GM18502 (cell line): ENCODE measurements around the gene SPO11.

Experiments
- ATAC-seq: cut with Tn5 transposase; IDR thresholded peaks from one replicate; pipeline ENCODE4 v1.9.1; 2021; ENCODE audit warnings: mild to moderate bottlenecking; ENCODE audit not compliant: unreplicated experiment, poor library complexity

Gene SPO11

GRCh38 chr20:57309544-57310115 is 20.0 kb upstream of the SPO11 start:
- no peak for ATAC-seq

DNA sequence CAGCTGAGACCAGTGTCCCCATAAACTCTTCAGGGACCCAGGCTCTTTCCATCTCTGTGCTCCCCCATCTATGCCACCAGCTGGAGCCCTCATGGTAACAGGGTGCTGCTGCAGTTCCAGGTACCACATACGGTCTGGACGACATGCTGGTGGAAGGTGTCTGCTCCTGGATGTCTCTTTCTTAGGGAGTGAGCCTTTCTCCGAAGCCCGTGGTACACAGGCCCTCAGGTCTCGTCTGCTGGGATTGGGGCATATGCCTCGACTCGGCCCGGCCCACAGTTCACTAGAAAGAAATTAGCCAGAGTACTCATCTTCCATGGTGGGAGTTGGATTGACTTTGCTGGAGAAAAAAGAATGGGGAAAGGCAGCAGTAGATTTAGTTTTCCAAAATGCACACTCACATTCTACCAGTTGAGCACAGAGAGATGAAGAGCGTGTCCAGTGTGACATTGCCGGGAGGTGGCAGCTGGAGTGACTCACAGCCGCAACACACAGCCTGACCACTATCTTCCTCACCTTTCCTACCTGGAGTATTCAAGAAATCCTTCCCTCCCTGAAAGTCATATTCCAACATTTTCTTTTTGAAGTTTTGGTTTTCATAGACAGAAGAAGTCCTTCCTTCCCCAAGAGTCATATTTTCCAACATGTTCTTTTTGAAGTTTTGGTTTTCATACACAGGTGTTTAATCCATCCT is 18.6 kb upstream of the SPO11 start:
- ATAC-seq, result no peak

DNA sequence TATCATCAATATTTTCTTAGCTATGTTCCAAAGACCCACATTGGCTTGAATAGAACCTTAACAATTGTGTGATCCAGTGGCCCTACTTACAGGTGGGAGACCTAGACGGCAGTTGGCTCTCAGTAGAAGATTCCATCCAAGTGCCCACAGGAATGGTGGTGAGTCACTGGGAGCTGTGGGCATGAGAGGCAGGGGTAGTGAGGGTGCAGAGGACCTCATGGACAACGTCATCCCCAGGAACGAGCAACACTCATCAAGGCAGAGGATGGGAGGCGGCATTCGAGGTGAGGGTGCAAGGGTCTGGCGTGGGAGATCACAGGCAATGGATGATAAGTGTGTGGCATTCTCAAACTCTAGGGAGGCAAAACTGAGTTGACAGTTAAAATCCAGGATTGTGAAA is 17.5 kb upstream of the SPO11 start:
- no peak for ATAC-seq

DNA sequence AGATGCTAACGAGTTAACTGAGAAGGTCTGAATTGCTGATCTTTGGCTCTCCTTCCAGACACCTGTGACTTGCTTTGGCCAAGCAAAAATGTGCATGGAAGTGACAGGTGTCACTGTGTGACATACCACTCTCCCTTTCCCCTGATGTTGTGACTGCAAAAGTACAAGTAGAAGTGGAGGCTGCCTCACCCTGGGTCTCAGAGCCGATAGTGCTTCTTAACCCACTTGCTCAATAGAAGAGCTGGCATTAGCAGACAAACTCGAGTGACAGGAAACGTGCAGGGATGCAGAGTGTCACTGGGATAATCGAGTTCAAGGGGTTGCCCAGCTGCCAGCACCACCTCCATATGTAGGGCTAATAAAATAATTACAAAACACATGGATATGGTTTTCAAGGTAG is 16.4 kb upstream of the SPO11 start:
- ATAC-seq, result no peak

DNA sequence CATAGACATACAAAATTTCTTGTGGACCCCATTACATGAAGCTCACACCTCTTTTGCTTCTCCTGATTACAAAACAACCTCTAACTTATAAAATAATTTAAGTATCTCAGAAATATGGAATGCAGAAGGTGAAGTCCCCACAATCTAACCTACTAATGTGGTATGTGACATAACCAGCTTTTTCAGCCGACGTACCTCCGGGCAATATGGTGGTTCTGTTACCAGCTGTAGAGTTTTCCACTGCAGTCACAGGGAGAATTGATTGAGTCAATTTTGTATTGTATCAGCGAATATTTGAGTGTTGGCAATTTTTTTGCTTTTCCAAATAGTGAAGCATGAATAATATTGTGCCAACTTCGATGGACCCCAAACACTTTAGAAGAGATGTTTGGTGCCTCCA is 15.7 kb upstream of the SPO11 start:
- ATAC-seq, result no peak

DNA sequence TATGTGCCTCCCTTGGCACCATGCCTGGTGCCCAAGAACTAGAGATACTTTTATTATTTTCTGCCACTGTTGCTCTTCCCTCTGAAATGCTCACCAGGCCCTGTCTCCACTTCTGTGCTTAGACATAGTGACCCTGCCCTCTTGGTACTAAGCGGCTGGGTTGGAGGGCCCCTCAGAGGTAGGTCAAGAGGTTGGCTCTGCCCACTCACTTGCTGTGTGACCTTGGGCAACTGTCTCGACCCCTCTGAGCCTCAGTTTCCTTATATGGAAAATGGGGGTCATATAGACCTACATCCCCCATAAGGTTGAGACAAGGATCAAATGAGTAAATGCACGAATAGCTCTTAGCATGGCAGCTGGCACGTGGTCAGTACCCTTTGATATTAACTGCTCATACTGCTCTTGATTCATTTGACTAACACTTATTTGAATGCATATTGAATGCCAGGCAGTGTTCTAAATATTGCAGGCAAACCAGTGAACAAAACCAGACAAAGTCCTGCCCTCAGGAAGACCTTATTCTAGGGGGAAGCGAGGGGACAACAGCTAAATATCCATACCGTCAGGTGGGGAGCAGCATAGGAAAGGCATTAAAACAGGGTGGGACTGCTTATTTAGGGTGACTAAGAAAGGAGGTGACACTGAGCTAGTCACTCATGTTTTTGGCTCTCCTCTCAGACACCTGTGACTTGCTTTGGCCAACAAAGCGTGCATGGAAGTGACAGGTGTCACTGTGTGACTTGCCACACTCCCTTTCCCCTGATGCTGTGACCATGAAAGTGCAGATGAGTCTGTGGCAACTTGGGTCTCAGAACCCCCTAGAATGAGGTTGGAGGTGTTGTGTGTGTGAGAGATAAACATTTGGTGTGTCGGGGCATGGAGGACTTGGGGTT is 14.3 kb upstream of the SPO11 start:
- no peak for ATAC-seq

DNA sequence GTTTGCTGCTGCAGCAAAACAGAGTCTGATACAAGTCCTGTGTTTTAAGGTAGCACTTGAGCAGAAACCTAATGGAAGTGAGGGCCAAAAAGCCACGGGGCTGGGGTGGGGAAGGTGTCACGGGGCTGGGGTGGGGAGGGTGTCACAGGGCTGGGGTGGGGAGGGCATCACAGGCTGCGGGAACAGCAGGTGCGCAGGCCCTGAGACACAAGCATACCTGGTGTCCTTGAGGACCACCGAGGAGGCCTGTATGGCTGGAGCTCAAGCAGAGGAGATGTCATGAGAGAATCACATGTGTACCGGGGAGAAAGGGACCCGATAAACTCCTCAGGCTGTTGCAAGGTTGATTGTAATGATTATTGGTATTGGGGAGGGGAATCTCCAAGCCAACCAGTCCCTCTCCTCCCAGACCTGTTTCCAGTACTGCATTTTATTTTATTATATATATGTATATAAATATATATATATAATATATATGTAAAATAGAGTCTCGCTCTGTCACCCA is 13.6 kb upstream of the SPO11 start:
- ATAC-seq, result no peak

GRCh38 chr20:57316795-57317201 is 12.8 kb upstream of the SPO11 start:
- no peak for ATAC-seq

- no peak for ATAC-seq
Measured at GRCh38 chr20:57317316-57317788, 12.3 kb upstream of the SPO11 start.

GRCh38 chr20:57317789-57318371 is 11.7 kb upstream of the SPO11 start:
- no peak for ATAC-seq

- no peak for ATAC-seq
Measured at GRCh38 chr20:57319584-57319983, 10.0 kb upstream of the SPO11 start.

DNA sequence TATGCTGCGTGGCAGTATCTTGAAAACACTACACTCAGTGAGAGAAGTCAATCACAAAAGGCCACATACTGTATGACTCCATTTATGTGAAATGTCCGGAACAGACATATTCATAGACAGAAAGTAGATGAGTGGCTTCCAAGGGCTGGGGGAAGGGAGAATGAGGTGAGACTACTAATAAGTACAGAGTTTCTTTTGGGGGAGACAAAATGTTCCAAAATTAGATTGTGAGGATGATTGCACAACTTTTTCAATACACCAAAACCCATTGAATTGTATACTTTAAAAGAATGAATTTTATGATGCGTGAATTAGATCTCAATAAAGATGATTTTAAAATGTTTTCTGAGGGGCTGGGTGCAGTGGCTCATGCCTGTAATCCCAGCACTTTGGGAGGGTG is 9.2 kb upstream of the SPO11 start:
- no peak for ATAC-seq

GRCh38 chr20:57321142-57321541 is 8.5 kb upstream of the SPO11 start:
- no peak for ATAC-seq

DNA sequence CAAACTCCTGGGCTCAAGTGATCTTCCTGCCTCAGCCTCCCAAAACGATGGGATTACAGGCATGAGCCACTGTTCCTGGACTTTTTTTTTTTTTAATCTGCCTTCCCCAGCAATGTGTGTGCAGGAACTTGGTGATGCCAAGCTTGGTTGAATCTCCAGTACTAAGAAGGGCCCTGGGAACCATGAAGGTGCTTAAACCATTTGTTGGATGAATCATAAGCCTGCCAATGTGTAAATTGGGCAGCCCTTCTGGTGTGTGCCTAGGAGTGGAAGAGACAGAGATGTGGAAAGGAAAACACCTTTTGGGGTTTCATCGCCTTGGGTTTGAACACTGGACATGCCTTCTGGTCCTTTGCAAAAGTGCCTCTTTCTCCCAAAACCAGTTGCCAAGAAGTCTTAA is 7.1 kb upstream of the SPO11 start:
- ATAC-seq, result no peak

DNA sequence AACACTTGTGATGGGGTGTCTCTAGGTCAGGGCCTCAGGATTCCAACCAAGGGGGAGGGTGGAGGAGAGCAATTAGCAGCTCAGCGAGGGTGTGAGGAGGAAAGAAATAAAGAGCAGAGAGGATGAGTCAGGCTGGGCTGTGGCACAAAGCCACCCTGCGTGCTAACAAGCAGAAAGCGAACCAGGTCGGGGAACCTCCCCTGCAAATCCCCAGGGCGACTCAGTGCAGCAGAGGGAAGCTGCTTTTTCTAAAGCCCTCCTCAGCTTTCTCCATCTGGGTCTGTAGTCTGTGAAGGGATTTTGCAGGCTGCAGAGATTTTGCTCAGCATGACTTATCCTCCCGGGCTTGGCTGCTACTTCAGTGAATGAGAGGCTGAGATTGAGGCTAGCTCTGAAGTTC is 6.6 kb upstream of the SPO11 start:
- ATAC-seq, result peak; percentile 66

- no peak for ATAC-seq
Measured at GRCh38 chr20:57325632-57326356, 3.8 kb upstream of the SPO11 start.

- ATAC-seq, result no peak
Measured at GRCh38 chr20:57326667-57327455, 2.7 kb upstream of the SPO11 start.

- no peak for ATAC-seq
Measured at GRCh38 chr20:57327820-57328219, 1.8 kb upstream of the SPO11 start.

- no peak for ATAC-seq
Measured at GRCh38 chr20:57330998-57331397, 1.4 kb downstream of the SPO11 start.
